Endothelial cell (in vitro differentiated cells): Measurements from ENCODE around the gene CFAP74. TPM values are rescaled to one million over a fixed set of nuclear protein-coding genes. Genes with fewer than 3 reads are reported as not detected.

Experiments
- DNase-seq: peaks from one replicate; pipeline ENCODE4 v3.0.0; 2021; ENCODE audit warnings: low spot score
- H3K27ac Mint-ChIP-seq: one replicate; pipeline ENCODE4 v1.8.0; 2021; ENCODE audit warnings: mixed read lengths, inconsistent platforms; ENCODE audit not compliant: unreplicated experiment
- H3K27me3 Mint-ChIP-seq: one replicate; pipeline ENCODE4 v1.8.0; 2021; ENCODE audit warnings: mild to moderate bottlenecking, moderate library complexity, mixed read lengths, inconsistent platforms; ENCODE audit not compliant: unreplicated experiment
- H3K36me3 Mint-ChIP-seq: one replicate; pipeline ENCODE4 v1.8.0; 2021; ENCODE audit warnings: mild to moderate bottlenecking, low read depth, mixed read lengths, inconsistent platforms; ENCODE audit not compliant: unreplicated experiment
- H3K4me1 Mint-ChIP-seq: one replicate; pipeline ENCODE4 v1.8.0; 2021; ENCODE audit warnings: mild to moderate bottlenecking, mixed read lengths, inconsistent platforms; ENCODE audit not compliant: unreplicated experiment
- H3K4me3 Mint-ChIP-seq: one replicate; pipeline ENCODE4 v1.8.0; 2021; ENCODE audit warnings: mild to moderate bottlenecking, mixed read lengths, inconsistent platforms; ENCODE audit not compliant: unreplicated experiment
- H3K9me3 Mint-ChIP-seq: one replicate; pipeline ENCODE4 v1.8.0; 2021; ENCODE audit warnings: mixed read lengths, inconsistent platforms; ENCODE audit not compliant: unreplicated experiment
- total RNA-seq: library from RNA; stranded (reverse); fragmentation: NEBNext Ultra II Directional; extraction: Animal tissue kit (Norgen Biotek cat#: 25700); gene quantifications from one replicate; pipeline ENCODE4 v1.2.1, GENCODE V29; 2021; ENCODE audit not compliant: unreplicated experiment
- TF ChIP-seq, protein P1 (sequence below): fragments of 200-600 bp; sonication (generic); IDR thresholded peaks from one replicate; pipeline ENCODE4 v1.5.0; 2021; ENCODE audit warnings: antibody characterized with exemption; ENCODE audit not compliant: unreplicated experiment

The CFAP74 gene
- total RNA-seq, 1 donor from 2014 or later, result not detected

DNA sequence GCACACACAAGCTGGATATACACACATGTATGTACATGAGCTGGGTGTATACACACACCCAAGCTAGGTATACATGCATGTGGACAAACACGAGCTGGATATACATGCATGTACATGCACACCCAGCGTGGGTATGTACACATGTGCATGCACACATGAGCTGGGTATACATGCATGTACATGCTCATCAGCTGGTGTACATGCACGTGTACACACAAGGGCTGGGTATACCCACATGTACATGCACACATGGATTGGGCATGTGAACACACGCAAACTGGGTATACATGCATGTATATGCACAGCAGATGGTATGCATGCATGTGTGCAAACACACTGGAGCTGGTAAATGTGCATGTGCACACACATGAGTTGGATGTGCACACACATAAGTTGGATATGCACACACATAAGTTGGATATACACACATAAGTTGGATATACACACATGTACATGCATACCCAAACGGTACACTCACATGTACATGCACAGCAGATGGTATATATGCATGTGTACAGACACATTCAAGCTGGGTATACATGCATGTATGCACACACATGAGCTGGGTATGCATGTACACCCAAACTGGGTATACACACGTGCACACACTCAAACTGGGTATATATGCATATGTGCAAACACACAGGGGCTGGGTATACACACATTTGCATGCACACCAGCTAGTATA, 105.2 kb downstream of the CFAP74 start:
- TF ChIP-seq, protein P1, sequence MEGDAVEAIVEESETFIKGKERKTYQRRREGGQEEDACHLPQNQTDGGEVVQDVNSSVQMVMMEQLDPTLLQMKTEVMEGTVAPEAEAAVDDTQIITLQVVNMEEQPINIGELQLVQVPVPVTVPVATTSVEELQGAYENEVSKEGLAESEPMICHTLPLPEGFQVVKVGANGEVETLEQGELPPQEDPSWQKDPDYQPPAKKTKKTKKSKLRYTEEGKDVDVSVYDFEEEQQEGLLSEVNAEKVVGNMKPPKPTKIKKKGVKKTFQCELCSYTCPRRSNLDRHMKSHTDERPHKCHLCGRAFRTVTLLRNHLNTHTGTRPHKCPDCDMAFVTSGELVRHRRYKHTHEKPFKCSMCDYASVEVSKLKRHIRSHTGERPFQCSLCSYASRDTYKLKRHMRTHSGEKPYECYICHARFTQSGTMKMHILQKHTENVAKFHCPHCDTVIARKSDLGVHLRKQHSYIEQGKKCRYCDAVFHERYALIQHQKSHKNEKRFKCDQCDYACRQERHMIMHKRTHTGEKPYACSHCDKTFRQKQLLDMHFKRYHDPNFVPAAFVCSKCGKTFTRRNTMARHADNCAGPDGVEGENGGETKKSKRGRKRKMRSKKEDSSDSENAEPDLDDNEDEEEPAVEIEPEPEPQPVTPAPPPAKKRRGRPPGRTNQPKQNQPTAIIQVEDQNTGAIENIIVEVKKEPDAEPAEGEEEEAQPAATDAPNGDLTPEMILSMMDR, result no peak
- peaks cover 3% of the 10 kb centered on the region for H3K27me3 Mint-ChIP-seq
- H3K27ac Mint-ChIP-seq, result no peak overlapping the region
- no peak for DNase-seq
- no peaks in the 10 kb centered on the region for H3K9me3 Mint-ChIP-seq
- H3K4me1 Mint-ChIP-seq, result peaks cover 14% of the 10 kb centered on the region
- H3K4me3 Mint-ChIP-seq, result no peak overlapping the region
- H3K36me3 Mint-ChIP-seq, result no peaks in the 10 kb centered on the region

DNA sequence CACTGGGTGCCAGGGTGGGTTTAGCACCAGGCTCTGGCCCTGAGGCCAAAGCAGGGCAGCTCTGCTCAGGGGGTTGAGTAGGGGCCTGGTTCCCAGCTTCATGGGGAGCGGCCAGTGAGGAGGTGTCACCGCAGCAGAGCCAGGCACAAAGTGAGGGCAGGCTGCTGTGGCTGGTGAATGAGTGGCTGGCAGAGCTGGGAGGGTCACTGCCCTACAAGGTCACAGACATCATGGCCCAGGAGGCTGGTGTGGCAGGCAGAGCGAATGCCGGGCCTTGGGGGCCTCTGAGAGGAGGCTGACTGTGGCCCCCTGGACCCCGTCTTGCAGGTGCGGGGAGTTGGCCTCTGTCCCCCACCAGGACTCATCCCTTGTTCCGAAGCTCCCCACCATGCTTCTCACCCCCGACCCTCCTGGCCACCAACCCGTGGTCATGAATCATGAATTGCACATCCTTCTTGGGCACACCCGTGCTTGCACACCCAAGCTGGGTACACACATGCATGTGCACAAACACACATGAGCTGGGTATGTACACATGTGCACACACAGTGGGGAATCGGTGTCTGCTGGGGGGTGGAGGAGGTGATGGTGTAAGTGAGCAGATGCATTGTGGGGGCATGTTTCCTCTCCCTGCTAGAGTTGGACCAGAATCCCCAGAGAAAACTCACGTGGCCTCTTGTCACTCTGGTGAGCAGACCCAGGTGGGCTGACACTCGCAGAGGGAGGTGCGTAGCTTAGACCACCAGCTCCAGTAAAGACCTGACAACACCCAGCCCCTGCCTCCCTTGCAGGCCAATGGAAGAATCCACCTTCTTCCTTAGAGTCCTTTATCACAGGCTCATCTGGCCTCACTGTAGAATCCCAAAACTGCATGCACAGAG, 107.9 kb downstream of the CFAP74 start:
- H3K27me3 Mint-ChIP-seq, result peaks cover 13% of the 10 kb centered on the region
- no peak overlapping the region for H3K27ac Mint-ChIP-seq
- no peak overlapping the region for H3K4me3 Mint-ChIP-seq
- TF ChIP-seq, protein P1, result no peak
- DNase-seq, result no peak
- peaks cover 20% of the 10 kb centered on the region for H3K4me1 Mint-ChIP-seq
- no peaks in the 10 kb centered on the region for H3K9me3 Mint-ChIP-seq
- no peaks in the 10 kb centered on the region for H3K36me3 Mint-ChIP-seq

DNA sequence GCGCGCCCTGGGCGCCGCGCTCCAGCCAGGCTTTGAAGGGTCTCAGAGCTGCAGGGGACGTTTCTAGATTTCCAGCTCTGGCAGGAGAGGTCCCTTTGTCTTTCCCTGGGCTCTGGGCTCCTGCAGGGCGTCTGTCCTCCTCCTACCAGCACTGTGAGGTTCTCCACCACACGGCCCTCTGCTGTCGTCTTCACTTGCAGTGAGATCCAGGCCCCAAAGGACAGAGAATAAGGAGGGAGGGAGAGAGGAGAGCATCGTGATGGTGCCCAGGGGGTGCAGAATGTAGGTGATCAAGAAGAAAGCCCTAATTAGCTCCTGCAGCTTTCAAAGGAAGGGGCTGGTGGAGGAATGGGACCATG, 108.5 kb downstream of the CFAP74 start:
- TF ChIP-seq, protein P1, result no peak
- H3K4me3 Mint-ChIP-seq, result no peak overlapping the region
- no peak for DNase-seq
- H3K9me3 Mint-ChIP-seq, result no peaks in the 10 kb centered on the region
- H3K27ac Mint-ChIP-seq, result no peak overlapping the region
- peaks cover 20% of the 10 kb centered on the region for H3K4me1 Mint-ChIP-seq
- peaks cover 13% of the 10 kb centered on the region for H3K27me3 Mint-ChIP-seq
- no peaks in the 10 kb centered on the region for H3K36me3 Mint-ChIP-seq

DNA sequence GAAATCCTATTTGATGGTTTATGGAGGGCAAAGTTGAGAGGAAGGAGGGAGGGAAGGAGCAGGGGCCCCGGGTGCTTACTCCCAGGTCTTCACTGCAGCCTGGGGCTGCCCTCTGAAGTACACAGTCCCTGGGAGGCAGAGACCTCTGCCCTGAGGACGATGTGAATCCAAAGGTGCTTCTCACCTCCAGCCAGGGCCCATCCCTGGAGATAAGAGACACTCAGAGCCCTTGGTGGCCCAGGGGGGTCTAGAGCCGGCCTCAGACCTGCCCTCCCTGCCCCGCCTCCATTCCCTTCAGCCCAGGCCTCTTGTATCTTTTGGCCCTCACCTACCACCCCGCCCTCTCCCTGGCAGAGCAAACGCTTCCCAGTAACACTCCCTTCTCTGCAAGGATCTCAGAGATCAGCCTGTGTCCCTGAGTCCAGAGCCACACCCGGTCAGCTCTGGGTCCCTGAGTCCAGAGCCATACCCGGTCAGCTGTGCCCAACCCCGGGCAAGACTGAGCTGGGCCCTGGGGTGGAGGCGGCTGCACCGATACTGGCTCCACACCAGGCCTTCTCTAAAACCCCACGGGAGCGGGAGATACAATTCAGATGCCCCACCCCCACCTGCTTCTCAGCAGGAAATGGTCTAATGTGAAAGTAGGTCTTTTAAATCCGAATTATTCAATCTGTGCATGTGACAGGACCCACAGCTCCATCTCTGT, 109.1 kb downstream of the CFAP74 start:
- Mint-ChIP-seq H3K4me1 (peaks cover 20% of the 10 kb centered on the region), H3K27ac (no peak overlapping the region), H3K9me3 (no peaks in the 10 kb centered on the region), H3K36me3 (no peaks in the 10 kb centered on the region), H3K27me3 (peaks cover 17% of the 10 kb centered on the region), H3K4me3 (no peak overlapping the region)
- no peak for DNase-seq
- TF ChIP-seq, protein P1, result no peak
